ELR (cell line): ENCODE results near the gene BMP8B.

Experiments used
- DNase-seq: peaks from one replicate; pipeline ENCODE4 v3.0.0-alpha.2; 2015; ENCODE audit warnings: low read depth

Gene BMP8B

GRCh38 chr1:39758556-39759435 is 29.9 kb downstream of the BMP8B start:
- DNase-seq: no peak

- DNase-seq: no peak
Measured at GRCh38 chr1:39757501-39757900, 31.2 kb downstream of the BMP8B start.

DNA sequence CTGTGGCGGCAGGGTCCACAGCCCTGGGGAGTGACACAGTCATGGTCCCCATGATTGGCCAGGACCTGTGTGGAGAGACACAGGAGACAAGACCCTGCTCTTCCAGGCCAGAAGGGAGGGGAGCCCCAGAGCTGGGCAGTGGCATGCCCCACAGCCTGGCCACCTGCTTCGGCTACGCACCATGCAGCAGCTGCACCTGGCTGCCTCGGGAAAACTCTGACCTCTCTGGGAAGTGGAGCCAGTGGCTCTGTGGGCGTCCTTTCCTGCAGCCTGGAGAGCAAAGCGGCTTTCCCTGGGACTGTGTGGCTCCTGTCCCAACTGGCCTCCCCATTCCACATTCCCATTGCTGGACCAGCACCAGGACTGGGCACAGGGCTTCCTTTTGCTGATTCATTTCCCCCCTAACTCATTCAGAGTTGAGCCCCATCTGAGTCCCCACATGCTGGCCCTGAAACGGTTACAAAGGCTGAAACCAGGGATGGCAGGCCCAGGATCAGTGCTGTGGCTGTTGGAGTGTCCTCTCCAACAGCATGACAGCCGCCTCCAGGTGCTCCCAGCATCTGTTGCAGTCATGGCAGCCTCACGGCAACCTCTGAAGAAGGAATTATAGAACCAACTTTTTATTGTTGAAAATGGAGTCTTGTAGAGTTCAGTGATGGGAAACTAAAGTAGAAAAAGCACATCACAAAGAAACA is 32.6 kb downstream of the BMP8B start:
- no peak for DNase-seq

DNA sequence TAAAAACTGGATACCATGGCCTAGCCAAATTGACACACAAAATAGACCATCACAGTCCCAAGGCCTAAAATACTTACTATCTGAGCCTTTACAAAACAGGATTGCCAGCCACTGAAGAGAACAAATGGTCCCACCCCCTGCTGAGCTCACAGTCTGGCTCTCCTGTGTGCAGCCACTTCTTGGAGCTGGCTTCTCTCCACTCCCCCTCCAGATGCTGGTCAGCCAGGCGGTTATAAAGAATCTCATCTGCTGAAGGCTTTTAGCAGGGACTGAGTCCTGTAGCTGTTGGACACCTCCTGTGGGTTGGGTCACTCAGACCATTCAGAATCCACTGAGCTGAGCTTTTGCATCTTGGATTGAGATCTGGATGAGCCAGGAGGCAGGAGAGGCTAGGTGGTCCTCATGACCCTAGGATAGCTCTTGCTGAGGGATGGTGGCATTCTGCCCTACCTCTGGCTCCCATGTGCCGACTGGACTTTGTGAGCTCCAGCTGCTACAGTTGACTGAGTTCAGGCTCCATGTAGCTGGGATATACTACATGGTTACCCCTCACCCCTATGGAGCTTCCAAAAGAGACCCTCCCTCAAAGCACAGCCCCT is 33.7 kb downstream of the BMP8B start:
- no peak for DNase-seq

- no peak for DNase-seq
Measured at GRCh38 chr1:39754026-39754570, 34.6 kb downstream of the BMP8B start.

GRCh38 chr1:39753132-39754025 is 35.3 kb downstream of the BMP8B start:
- no peak for DNase-seq

DNA sequence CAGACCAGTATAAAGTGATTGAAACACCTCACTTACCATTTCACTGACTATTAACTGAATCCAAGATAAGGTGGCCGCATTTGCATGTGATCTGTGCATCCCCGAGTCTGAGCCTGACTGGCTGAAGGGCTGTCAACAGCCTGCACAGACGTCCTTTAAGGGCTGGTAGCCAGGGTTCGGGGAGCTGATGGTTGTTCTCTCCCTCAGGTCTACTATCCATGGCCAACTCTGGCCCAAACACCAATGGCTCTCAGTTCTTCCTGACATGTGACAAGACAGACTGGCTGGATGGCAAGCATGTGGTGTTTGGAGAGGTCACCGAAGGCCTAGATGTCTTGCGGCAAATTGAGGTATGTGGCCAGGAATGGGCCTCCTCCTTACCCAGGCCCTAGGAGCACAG is 36.0 kb downstream of the BMP8B start:
- DNase-seq: no peak

DNA sequence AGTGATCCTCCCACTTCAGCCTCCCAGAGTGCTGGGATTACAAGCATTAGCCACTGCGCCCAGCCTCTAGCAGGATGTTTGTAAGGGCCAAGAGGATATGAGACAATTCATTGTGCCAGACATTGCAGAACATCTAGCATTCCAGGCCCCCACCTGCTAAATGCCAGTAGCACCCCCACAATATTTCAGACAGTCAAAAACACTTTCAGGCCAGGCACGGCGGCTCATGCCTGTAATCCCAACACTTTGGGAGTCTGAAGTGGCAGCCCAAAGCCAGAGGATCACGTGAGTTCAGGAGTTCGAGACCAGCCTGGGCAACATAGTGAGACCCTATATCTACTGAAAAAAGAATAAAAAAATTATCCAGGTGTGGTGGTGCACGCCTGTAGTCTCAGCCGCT is 37.1 kb downstream of the BMP8B start:
- DNase-seq: no peak

GRCh38 chr1:39745016-39745670 is 43.5 kb downstream of the BMP8B start:
- DNase-seq: no peak

DNA sequence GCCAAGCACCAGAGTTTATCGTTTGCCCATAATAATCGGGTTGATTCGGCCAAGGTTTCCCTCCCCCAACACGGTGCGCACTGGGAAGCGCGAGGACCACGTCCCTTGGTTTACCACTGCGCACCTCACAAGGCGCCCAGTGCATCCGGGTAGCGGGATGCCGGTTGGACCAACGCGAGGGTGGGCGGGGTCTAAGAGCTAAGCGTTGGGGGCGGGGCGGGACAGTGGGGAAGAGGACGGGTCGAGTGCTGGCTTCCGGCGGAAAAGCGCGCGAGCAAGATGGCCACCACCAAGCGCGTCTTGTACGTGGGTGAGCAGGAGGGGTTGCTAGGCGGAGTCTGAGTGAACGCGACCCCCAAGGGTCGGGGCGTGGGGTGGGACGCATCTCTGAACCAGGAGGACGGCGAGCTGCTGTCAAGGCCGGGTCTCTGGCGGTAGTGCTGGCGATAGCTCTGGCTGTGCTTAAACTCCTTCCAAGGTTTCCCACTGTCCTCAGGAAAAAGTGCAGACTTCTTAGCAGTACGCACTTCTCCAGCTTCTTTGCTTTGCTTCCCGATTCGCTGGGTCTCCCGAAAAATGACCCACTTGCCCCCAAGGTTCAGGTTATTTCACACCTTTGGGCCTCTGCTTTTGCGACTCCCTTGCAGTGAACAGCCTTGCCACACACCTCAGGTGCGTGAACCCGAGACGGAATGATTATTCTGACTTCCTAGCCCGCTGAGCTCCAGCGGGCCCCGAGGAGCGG is 49.9 kb downstream of the BMP8B start, which contains the start of gene PPIE:
Gene PPIE, plus strand, starts transcription at position 261 of the 745 bp plus-strand sequence. Its CDS starts 19 bp downstream, at position 280.
- DNase-seq: peak; percentile 92

DNA sequence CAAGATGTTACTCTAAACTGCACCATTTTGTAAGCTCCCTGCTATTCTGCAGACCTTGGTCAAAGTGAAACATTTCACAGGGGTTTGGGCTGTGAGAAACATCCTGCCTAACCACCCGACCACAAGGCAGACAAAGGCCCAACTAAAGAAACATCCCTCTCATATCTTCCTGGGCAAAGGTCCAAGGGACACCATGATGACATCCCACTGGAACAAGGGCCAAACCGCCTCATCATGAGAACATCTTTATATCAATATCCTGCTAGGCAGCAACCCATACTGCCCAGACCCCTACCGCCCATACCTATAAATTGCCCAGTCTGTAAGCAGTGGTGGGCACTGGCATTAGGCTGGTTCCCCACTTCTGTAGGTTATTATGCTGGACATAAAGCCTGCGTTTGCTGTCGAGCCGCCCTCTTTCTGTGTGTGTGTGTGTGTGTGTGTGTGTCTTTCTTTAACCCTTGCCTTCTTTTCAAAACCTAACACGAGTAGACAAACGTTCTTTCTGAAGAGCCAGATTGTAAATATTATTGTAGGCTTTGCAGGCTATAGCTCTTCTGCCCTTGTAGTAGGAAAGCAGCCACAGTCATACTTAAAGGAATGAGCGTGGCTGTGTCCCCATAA is 51.0 kb downstream of the BMP8B start:
- DNase-seq: peak; percentile 16

DNA sequence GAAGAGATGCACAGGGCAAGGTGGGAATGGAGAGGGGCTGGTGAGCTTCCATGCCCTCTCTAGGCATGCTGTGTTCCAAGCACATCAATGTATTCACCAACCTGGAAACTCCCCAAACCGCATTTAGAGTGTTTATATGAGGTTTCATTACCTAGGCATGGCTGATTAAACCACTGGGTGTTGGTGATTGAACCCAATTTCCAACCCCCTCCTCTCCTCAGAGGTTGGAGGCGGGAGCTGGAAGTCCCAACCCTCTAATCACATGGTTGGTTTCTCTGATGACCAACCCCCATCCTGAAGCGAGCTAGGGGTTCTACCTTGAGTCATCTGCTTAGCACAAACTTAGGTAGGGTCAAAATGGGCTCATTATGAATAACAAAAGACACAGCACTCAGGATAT is 52.9 kb downstream of the BMP8B start:
- no peak for DNase-seq

- DNase-seq: no peak
Measured at GRCh38 chr1:39733161-39733560, 55.5 kb downstream of the BMP8B start.

- DNase-seq: no peak
Measured at GRCh38 chr1:39732730-39733129, 55.9 kb downstream of the BMP8B start.

DNA sequence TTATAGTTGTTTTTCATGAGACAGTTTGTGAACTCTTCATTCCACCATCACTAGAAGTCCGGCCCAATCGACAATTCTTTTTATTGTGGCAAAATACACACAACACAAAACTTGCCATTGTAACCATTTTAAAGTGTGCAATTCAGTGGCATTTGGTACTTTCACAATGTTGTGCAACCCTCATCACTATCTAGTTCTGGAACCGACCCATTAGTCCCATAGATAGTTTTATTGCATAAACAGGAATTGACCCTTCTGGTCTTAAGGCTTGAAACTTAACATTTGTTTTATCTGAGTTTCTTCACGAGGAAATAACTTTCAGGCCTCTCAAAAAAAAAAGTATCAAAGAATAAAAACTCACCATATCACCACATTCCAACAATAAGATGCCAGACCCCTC is 58.8 kb downstream of the BMP8B start:
- DNase-seq: no peak

GRCh38 chr1:39729030-39729429 is 59.6 kb downstream of the BMP8B start:
- DNase-seq: peak; percentile 35

DNA sequence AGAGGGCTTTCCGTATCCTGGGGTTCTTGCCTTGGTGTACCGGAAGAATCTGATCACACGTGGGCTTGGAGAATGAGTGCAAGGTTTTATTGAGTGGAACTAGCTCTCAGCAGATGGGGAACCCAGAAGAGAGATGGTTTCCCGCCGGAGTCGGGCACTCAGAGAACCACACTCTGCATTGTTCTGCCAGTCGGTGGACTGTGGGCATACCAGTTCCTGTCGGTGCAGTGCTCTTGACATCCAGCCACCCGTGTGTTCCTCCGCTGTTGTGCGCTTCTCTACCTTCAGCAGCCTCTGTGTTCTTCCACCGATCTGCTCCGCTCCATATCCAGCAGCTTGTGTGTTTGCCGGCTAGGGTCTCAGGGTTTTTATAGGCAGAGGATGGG is 60.7 kb downstream of the BMP8B start:
- no peak for DNase-seq

DNA sequence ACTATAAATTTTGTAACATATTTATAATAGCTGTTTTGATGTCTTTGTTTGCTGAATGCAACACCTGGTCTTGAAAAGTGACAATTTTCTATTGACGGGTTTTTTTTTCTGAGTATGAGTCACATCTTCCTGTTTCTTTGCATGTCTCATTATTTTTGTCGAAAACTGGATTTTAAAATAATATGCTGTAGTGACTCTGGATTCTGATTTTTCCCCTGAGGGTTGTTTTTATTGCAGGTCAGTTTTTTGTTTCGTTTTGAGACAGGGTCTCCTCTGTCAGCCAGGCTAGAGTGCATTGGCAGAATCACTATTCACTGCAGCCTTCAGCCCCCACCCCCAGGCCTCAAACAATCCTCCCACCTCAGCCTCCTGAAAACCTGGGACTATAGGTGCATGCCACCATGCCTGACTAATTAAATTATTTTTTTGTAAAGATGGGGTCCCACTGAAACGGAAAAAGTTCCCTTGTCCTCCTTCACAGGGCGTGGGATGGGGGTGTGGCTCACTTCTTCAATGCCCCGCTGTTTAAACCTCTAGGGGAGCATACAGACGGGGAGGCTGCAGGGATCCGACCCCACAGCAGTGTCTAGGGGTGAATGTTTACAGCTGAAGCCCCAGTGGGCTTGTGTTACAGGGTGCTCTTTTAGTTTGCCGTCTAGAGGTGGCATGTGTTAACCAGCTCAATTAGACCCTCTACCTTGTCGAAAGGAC is 61.3 kb downstream of the BMP8B start:
- peak; percentile 19 for DNase-seq

DNA sequence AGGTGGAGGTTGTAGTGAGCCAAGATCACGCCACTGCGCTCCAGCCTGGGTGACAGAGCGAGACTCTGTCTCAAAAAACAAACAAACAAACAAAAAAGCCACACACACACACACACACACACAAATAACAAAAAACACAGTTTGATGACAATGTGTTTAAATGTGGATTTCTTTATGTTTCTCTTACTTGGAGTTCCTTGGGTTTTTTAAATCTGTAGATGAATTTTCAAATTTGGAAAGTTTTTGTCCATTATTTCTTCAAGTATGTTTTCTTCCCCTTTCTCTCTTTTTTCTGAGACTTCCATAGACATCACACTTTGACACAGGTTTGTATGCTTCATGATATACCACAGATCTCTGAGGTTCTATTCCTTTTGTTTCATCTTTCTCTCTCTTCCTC is 62.1 kb downstream of the BMP8B start:
- no peak for DNase-seq
